Esophagus squamous epithelium (tissue), 4 donors: ENCODE data around the gene STARD8.

Source experiments
- POLR2A ChIP-seq, 4 donors: fragments of 450-650 bp; IDR thresholded peaks; one replicate each; pipeline ENCODE4 v1.6.1; 2017; ENCODE audit warnings: antibody characterized with exemption in 4 of 4, mild to moderate bottlenecking in 4 of 4, moderate library complexity in 3 of 4
- TF ChIP-seq, protein P1 (sequence below), 6 experiments: fragments of 450-650 bp in 4 of 6; fragments of 200-600 bp in 2 of 6; sonication (generic) in 2 of 6; IDR thresholded peaks; one replicate each; pipeline ENCODE4 v1.5.1; 2016 to 2019; ENCODE audit warnings: antibody characterized with exemption in 6 of 6, mild to moderate bottlenecking in 4 of 6, moderate library complexity in 4 of 6

DNA sequence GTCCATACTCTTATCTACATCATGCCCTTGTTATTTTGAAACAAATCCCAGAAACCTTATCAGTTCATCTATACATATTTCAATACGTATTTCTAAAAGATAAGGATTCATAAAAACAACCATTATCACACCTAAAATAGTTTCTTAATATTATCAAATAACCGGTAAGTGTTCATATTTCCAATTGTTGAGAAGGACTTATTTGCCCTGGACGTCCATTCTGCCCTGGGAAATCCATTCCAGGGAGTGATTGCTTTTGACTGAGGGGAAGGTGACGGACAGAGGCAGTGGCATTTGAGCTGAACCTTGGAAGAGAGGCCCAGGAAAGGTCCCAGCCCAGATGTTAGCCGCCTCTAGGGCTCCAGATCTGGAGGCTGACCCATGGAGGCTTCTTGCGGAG lies 49.6 kb downstream of the STARD8 start:
- no peak for TF ChIP-seq POLR2A (IDR thresholded peaks at IDR 0.05)
- TF ChIP-seq, protein P1, sequence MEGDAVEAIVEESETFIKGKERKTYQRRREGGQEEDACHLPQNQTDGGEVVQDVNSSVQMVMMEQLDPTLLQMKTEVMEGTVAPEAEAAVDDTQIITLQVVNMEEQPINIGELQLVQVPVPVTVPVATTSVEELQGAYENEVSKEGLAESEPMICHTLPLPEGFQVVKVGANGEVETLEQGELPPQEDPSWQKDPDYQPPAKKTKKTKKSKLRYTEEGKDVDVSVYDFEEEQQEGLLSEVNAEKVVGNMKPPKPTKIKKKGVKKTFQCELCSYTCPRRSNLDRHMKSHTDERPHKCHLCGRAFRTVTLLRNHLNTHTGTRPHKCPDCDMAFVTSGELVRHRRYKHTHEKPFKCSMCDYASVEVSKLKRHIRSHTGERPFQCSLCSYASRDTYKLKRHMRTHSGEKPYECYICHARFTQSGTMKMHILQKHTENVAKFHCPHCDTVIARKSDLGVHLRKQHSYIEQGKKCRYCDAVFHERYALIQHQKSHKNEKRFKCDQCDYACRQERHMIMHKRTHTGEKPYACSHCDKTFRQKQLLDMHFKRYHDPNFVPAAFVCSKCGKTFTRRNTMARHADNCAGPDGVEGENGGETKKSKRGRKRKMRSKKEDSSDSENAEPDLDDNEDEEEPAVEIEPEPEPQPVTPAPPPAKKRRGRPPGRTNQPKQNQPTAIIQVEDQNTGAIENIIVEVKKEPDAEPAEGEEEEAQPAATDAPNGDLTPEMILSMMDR (IDR thresholded peaks at IDR 0.05): no peak
